ENCODE results near the gene DBET. TPM values are rescaled to one million over a fixed set of nuclear protein-coding genes. Genes with fewer than 3 reads are reported as not detected.
"Not testable (repeated sequence)": the region's sequence is repeated elsewhere in the genome, so short reads cannot be mapped to it uniquely, and the experiment has no call there.

DBET gene
- polyA plus RNA-seq, 10 donors = 0.06 TPM; not detected in 9

DNA sequence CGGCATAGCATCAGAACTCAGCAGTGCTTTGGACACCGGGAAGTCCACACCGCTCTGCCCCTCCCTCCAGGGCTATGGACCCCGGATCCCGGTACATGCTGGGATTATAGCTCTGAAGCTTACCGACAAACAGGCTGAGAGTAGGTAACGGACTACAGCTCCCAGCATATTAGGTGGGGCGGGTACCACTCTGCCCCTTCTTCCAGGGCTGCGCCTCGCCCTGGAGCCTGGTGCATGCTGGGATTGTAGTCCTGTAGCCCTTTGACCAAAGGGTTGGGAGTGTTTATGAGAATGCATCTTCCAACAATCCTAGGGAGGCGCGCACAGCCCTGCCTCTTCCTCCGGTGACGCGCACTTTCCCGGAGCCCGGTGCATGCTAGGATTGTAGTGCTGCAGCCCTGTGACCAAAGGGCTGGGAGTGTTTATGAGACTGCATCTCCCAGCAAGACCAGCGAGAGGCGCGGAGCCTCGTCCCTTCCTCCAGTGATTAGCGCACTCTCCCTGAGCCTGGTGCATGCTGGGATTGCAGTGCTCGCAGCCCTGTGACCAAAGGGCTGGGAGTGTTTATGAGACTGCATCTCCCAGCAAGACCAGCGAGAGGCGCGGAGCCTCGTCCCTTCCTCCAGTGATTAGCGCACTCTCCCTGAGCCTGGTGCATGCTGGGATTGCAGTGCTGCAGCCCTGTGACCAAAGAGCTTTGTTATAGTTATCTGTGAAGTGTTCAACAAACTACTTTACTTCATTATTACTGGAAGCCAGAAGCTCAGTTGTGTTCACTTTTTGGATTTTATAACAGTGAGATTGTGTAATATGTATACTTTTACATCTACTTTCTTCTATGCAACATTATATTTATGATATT is 14.7 kb upstream of the DBET start:
- DNase-seq = not testable (repeated sequence)

DNA sequence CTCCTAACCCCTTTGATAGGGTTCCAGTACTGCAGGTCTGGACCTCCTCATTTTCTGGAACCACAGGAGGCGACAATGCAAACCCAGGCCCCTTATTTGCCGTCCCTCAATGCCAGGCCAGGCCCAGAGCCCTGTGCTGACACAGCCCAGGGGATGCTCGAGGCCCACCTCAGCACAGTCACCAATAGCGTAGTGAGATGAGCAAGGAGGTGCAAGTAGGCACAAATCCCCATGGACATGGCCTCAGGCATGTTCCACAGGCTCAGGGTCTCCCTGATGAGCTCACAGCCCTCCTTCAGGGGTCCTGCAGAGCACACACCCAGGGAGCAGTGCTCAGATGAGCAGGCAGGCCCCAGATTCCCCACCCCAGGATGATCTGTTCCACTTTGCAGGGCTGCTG is 5.3 kb upstream of the DBET start:
- not testable (repeated sequence) for DNase-seq

DNA sequence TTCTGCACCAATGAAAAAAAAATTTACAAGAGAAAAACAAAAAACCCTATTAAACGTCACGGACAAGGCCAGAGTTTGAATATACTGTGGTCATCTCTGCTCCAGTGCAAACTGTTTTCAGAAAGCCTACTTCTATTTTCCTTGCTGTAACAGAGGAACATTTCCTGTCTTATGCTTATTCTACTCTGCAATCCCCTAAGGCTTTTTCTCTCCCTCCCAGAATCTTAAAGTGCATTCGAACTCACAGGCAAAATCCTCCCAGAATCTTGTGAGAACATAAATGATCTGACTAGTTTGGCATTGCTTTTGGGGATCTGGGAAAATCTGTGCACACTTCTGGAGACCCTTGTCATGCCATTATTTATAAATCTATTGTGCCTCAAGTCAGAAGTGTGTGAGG is 503 bp downstream of the DBET start:
- not testable (repeated sequence) for DNase-seq

DNA sequence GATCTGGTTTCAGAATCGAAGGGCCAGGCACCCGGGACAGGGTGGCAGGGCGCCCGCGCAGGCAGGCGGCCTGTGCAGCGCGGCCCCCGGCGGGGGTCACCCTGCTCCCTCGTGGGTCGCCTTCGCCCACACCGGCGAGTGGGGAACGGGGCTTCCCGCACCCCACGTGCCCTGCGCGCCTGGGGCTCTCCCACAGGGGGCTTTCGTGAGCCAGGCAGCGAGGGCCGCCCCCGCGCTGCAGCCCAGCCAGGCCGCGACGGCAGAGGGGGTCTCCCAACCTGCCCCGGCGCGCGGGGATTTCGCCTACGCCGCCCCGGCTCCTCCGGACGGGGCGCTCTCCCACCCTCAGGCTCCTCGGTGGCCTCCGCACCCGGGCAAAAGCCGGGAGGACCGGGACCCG is 4.0 kb downstream of the DBET start:
- DNase-seq = not testable (repeated sequence)

DNA sequence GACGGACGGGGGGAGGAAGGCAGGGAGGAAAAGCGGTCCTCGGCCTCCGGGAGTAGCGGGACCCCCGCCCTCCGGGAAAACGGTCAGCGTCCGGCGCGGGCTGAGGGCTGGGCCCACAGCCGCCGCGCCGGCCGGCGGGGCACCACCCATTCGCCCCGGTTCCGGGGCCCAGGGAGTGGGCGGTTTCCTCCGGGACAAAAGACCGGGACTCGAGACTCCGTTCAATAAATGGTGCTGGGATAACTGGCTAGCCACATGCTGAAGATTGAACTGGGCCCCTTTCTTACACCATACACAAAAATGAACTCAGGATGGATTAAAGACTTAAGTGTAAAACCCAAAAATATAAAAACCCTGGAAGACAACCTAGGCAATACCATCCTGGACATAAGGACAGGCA is 28.8 kb downstream of the DBET start:
- not testable (repeated sequence) for DNase-seq

DNA sequence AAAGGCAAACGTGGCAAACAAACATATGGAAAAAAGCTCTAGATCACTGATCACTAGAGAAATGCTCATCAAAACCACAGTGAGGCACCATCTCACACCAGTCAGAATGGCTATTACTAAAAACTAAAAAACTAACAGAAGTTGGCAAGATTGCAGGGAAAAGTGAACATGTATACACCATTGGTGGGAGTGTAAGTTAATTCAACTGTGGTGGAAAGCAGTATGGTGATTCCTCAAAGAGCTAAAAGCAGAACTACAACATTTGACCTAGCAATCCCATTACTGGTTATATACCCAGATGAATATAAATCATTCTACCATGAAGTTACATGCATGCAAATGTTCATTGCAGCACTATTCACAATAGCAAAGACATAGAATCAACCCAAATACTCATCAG is 29.7 kb downstream of the DBET start:
- DNase-seq = not testable (repeated sequence)

DNA sequence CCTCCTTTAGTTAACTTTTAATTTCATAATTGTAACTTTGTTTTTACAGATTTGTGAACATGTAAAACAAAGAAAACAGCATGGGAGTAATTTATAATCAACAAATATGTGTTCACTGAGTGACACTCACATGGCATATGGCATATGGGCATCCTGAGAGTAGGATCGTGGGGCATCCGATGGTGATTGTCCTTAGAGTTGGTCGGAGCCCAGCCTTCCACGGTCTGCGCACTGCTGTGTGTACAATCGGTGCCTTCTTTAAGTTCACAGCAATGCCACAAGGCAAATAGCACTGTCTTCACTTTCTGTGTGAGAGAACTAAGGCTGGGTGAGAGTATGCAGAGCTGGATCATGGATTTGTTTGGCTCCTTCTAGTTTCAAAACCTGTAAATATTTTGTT is 31.0 kb downstream of the DBET start:
- DNase-seq = not testable (repeated sequence)

DNA sequence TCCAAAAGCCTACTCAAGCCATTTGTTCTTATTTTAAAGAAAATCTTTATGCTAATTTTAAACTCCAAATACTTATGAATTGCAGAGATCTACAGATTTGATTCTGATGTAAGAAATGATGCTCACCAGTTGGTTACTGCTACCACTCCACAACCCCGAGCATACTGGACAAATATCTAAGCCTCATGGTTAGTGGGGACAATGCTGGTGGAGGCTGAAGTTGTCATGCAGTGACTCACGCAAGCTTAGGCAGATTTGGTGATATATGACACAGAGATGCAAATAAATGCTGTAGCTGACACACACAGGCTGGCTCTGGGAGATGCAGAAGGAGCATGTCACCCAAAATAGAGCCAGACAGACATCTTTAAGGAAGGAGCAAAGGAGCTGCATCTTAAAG is 35.3 kb downstream of the DBET start:
- DNase-seq = not testable (repeated sequence)

DNA sequence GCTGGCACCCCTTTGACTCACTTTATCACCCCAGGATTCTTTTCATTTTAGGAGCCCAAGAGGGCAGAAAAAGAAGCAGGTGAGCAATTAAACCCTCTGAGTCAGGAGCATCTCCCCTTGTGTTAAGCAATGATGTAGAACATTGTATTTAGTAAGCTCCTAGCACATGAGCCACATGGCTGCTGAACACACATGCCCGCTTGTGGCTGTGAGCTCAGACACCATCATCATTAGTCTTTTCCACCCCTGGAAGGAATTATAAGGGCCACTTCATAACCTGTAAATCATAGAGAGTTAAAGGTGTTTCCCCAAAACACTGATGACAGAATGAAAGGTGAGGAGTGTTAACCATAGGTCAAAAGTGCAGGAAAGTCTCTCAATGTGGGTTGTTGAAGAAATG is 37.2 kb downstream of the DBET start:
- not testable (repeated sequence) for DNase-seq

DNA sequence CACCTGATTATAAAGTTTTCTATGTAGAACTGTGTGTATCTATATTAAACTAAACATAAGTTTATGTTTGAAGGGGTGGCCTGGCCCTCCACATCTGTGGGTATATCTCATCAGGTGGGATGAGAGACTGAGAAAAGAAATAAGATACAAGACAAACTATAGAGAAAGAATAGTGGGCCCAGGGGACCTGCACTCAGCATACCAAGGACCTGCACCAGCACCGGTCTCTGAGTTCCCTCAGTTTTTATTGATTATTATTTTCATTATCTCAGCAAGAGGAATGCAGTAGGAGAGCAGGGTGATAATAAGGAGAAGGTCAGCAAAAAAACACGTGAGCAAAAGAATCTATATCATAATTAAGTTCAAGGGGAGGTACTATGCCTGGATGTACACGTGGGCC is 41.9 kb downstream of the DBET start:
- DNase-seq = not testable (repeated sequence)

DNA sequence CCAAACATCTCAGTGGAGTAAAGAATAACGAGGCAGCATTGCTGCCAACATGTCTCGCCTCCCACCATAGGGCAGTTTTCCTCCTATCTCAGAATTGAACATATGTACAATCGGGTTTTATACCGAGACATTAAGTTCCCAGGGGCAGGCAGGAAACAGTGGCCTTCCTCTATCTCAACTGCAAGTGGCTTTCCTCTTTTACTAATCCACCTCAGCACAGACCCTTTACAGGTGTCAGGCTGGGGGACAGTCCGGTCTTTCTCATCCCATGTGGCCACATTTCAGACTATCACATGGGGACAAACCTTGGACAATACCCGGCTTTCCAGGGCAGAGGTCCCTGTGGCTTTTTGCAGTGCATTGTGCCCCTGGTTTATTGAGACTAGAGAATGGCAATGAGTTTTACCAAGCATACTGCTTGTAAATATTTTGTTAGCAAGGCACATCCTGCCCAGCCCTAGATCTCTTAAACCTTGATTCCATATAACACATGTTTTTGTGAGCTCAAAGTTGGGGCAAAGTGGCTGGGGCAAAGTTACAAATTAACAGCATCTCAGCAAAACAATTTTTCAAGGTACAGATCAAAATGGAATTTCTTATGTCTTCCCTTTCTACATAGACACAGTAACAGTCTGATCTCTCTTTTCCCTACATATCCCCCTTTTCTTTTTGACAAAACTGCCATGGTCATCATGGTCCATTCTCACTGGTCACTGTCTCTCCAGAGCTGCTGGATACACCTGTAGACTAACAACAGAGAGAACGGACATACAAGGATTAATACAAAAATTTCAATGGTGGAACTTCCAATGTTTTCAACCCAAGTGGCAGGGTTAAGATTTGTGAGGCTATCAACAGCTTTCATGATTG is 42.5 kb downstream of the DBET start:
- DNase-seq = not testable (repeated sequence)

DNA sequence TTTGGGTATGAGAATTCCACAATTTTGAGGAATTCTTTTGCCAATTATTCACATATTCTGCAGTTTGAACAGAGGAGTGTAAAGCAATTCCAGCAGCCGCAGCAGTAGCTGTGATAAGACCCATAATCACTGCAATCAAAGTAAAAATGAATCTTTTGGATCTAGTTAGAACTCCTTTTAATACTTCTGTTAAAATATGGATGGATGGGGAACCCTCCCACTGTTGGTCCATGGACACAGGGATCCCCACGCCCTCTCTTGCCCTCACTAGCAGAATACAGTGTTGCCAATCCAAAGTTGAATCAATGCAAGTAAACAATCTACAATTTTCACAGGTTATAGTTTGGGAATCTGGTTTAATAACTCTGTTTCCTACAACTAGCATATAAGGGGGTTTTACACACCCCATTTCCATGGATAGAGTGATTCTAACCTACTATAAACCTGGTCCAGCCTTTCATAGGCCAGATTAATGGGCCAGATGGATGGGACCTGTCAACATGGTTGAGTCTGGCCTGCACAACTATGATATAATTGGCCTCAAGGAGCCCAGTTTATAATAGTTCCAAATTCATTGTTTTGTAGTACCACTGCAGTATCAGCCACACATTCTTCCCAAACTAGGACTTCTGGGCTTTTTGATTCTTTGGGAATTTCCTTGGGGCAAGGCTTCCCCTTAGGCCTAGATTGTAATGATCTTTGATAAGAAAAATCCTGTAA is 43.6 kb downstream of the DBET start:
- DNase-seq = not testable (repeated sequence)

DNA sequence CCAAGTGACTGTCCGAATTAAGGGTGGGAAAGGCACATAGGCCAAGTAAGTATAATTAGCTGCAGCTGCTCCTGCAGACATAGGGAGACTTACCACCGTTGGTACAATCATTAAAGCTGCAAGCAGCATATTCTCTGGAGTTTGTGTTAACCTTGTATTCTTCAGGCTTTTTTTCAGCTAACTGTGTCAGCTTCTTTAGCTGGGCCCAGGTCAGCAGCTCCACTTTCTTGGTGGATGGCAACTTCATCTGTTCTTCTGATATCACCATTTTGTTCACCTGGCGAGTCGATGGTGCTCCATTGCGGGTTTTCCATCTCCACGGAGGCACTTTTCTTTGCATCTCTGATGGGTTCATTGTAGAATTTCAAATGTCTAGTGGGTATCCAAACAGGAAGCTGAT is 44.5 kb downstream of the DBET start:
- DNase-seq = not testable (repeated sequence)

DNA sequence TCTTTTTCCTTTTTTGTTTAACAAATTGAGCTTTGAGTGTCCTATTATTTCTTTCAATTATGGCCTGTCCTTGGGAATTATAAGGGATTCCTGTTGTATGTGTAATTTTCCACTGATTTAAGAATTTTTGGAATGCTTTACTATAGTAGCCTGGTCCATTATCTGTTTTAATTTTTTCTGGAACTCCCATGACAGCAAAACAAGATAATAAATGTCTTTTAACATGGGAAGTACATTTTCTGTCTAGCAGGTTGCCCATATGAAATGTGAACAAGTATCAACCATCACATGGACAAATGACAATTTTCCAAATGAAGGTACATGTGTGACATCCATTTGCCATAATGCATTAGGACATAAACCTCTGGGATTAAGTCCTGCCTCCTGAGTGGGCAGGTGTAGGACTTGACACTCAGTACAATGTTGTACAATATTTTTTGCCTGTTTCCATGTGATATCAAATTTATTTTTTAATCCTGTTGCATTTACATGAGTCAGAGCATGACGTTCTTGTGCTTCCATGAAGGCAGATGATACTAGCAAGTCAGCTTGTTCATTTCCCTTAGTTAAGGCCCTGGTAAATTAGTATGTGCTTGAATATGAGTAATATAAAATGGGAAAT is 45.2 kb downstream of the DBET start:
- DNase-seq = not testable (repeated sequence)

DNA sequence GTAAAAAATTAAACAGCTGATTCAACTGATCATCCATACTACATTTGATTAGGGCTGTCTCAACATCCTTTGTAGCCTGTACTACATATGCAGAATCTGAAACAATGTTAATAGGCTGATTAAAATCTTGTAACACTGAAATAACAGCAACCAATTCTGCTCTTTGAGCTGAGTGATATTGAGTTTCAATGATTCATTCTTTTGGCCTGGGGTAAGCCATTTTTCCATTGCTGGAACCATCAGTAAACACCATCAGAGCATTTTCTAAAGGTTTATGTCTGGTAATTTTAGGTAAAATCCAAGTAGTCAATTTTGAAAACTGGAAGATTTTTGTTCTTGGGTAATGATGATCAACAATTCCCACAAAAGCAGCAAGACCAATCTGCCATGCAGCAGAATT is 45.7 kb downstream of the DBET start:
- DNase-seq = not testable (repeated sequence)

DNA sequence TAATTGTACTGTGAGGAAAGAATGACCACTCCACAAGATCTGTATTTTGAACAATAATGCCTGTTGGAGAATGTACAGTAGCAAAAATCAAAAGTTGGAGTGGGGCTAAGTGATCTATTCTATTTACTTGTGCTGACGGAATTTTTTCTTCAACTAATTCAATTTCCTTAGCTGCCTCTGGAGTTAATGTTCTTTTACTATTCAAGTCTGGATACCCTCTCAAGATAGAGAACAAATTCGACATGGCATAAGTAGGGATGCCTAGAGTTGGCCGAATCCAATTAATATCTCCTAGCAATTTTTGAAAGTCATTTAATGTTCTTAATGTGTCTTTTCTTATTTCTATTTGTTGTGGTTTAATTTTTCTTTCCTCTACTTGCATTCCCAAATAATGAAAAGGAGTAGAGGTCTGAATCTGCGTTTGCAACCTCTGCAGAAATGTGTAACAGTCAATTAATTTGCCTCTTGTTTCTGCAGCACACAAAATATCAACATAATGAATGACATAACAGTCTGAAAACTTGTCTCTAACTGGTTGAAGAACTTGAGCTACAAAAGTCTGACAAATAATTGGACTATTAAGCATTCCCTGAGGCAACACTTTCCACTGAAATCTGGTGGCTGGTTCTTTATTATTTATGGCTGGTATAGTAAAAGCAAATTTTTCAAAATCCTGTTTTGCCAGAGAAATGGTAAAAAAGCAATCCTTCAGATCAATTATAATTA is 46.4 kb downstream of the DBET start:
- not testable (repeated sequence) for DNase-seq

DNA sequence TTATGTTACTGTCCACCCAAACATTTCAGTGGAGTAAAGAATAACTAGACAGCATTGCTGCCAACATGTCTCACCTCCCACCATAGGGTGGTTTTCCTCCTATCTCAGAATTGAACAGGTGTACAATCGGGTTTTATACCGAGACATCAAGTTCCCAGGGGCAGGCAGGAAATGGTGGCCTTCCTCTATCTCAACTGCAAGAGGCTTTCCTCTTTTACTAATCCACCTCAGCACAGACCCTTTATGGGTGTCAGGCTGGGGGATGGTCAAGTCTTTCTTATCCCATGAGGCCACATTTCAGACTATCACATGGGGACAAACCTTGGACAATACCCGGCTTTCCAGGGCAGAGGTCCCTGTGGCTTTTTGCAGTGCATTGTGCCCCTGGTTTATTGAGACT is 48.6 kb downstream of the DBET start:
- DNase-seq = not testable (repeated sequence)

DNA sequence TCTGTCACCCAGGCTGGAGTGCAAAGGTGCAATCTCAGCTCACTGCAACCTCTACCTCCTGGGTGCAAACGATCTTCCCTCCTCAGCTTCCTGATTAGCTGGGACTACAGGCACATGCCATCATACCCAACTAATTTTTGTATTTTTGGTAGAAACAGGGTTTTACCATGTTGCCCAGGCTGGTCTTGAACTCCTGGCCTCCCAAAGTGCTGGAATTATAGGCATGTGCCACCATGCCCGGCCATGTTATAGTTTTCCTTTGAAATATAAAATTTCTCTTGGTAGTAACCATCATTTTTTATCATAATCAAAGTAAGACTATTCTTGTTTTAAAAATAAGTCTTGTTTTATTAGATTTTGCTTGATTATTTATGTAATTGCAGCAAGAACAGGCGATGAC is 50.7 kb downstream of the DBET start:
- not testable (repeated sequence) for DNase-seq
